ENCODE results near the gene LTBP4.

DNA sequence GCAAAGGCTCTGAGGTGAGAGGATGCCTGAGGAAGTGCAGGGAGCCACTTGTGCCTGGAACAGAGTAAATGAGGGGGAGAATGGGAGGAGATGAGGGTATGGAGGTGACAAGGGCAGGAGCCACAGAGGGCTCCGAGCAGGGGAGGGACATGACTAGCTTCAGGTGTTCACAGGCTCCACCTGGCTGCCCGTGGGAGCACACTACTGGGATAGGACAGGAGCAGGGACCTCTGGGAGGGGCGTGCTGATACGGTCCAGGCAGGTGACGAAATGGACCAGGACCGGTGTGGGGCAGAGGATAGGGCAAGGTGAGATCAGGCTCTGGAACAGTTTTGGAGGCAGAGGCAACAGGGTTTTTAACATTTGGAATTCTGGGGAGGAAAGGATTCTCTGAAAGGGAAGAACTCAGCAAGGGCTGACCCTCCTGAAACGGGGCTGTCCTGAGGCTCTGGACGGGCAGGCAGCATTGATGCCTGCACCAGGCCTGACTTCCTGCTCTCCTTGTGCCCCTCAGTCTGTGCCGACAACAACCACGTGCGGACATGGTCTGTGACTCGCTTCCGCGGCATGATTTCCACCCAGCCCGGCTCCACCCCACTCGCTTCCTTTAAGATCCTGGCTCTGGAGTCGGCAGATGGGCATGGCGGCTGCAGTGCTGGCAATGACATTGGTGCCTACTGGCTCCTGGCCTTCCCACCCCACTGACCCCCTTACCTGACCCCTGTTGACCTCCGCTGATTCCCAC is 12.9 kb upstream of the LTBP4 start:
- TF ChIP-seq POLR2A (IDR thresholded peaks at IDR 0.05; ENCODE audit: low read depth, low read length): no peak
- TF ChIP-seq POLR2AphosphoS5 (IDR thresholded peaks at IDR 0.05; ENCODE audit: low read depth, low read length): no peak
- no peak for TF ChIP-seq TAF1 (IDR thresholded peaks at IDR 0.05; ENCODE audit: low read depth, low read length)
- TF ChIP-seq PAX5 (IDR thresholded peaks at IDR 0.05; ENCODE audit: insufficient read depth, low read length, severe bottlenecking): no peak
